ENCODE measurements around the gene NLGN1. TPM values are rescaled to one million over a fixed set of nuclear protein-coding genes. Genes with fewer than 3 reads are reported as not detected.

NLGN1 gene
- total and polyA plus RNA-seq, 9 of the 15 experiments (the other 6 are each of a cell fraction or from before 2014, with no cell fraction given) = under 0.01 to 0.01 TPM; not detected in 7

GRCh38 chr3:173660645-173661299, 263.2 kb downstream of the NLGN1 start:
- ATAC-seq (no peak), FAIRE-seq (no peak), DNase-seq (ENCODE audit: extremely low read depth in 1 of 4, low spot score in 3 of 4) (no peak)
- no peaks in the 10 kb centered on the region for H3K27me3 ChIP-seq (ENCODE audit: control insufficient read depth in 2 of 2, insufficient read depth in 2 of 2, low read length in 2 of 2)
- H3K4me2 ChIP-seq (ENCODE audit: insufficient read depth, low read length) = no peak overlapping the region
- no peak overlapping the region for H3K9ac ChIP-seq (ENCODE audit: insufficient read depth in 1 of 2, low read depth in 2 of 2, low read length in 2 of 2)
- 2% methylated on average over 3 of the region's 3 CpGs for whole genome bisulfite sequencing (ENCODE audit: insufficient coverage, low coverage, missing lambda C conversion rate)
- POLR2A ChIA-PET = no interaction called here
- BruUV-seq (replicated peaks) = no TSS peak
- in situ Hi-C loops (cut with MboI) (no loop called here), intact Hi-C loops (cut with micrococcal nuclease) (no loop called here)
- H3K79me2 ChIP-seq (ENCODE audit: control insufficient read depth, insufficient read depth, low read length) = no peaks in the 10 kb centered on the region
- no peaks in the 10 kb centered on the region for H3K36me3 ChIP-seq (ENCODE audit: control insufficient read depth, insufficient read depth, low read length)
- H3K4me3 ChIP-seq = no peak overlapping the region
- no peaks in the 10 kb centered on the region for H3K9me3 ChIP-seq (replicated peaks; ENCODE audit: control insufficient read depth, insufficient read depth, low read depth, low read length)
- CTCF ChIA-PET (ENCODE audit: low intra/inter-chr PET ratio) = no interaction called here
- no peaks in the 10 kb centered on the region for H3K9me1 ChIP-seq (ENCODE audit: control insufficient read depth, insufficient read depth, low read length)
- H3K4me1 ChIP-seq (replicated peaks in 1 of 2; ENCODE audit: control insufficient read depth in 2 of 2, insufficient read depth in 2 of 2, low read length in 2 of 2) = no peaks in the 10 kb centered on the region
- no peak overlapping the region for H2AFZ ChIP-seq (ENCODE audit: low read depth, low read length)
- H4K20me1 ChIP-seq (replicated peaks; ENCODE audit: control insufficient read depth, insufficient read depth, low read length) = no peaks in the 10 kb centered on the region
- H3K27ac ChIP-seq (ENCODE audit: extremely low read depth, low read depth, low read length) = no peak overlapping the region
- TF ChIP-seq ELK3 (CRISPR knock-in tag; IDR thresholded peaks at IDR 0.05) (no peak), ZNF583 (CRISPR knock-in tag; IDR thresholded peaks at IDR 0.05) (no peak), ETS2 (tag; IDR thresholded peaks at IDR 0.05; ENCODE audit: borderline replicate concordance, poor library complexity, severe bottlenecking) (no peak), IRF2 (CRISPR knock-in tag; IDR thresholded peaks at IDR 0.05) (no peak), CEBPZ (IDR thresholded peaks at IDR 0.05; ENCODE audit: borderline replicate concordance, low read depth, low read length) (no peak), PURB (CRISPR knock-in tag; IDR thresholded peaks at IDR 0.05; ENCODE audit: low read depth) (no peak), ZC3H11A (IDR thresholded peaks at IDR 0.05; ENCODE audit: low read depth, low read length) (no peak), KAT8 (IDR thresholded peaks at IDR 0.05; ENCODE audit: low read depth) (no peak), POLR3G (IDR thresholded peaks at IDR 0.05; ENCODE audit: extremely low read depth, insufficient read length, insufficient replicate concordance) (no peak), PBX2 (CRISPR knock-in tag; IDR thresholded peaks at IDR 0.05; ENCODE audit: low read depth) (no peak), PBX2 (tag; conservative IDR thresholded peaks at IDR 0.05; ENCODE audit: low read depth) (no peak), HSF4 (CRISPR knock-in tag; IDR thresholded peaks at IDR 0.05; ENCODE audit: borderline replicate concordance) (no peak)
